HL-60 (cell line): Measurements from ENCODE around the gene RCOR2.
A peak's percentile ranks its signal among the peaks of the same experiment; 100 is the strongest.
"Not testable (repeated sequence)": the region's sequence is repeated elsewhere in the genome, so short reads cannot be mapped to it uniquely, and the experiment has no call there.

Experiments used
- DNase-seq, 2 experiments: peaks; one replicate each; pipeline ENCODE4 v3.0.0-alpha.2; 2010 to 2020; ENCODE audit warnings: low read depth in 1 of 2, low spot score in 1 of 2
- H3K27ac ChIP-seq: fragments of 250-450 bp; sonication (Bioruptor Pico); replicated peaks from 2 replicates; pipeline ENCODE4 v1.5.1; 2020; ENCODE audit warnings: mild to moderate bottlenecking, moderate library complexity
- H3K27me3 ChIP-seq: fragments of 250-450 bp; sonication (Bioruptor Pico); 2 replicates; pipeline ENCODE4 v1.5.1; 2021; ENCODE audit warnings: mild to moderate bottlenecking, moderate library complexity; ENCODE audit not compliant: insufficient read depth, poor library complexity, severe bottlenecking
- H3K4me3 ChIP-seq: replicated peaks from 2 replicates; pipeline ENCODE4 v1.5.1; 2011; ENCODE audit warnings: mild to moderate bottlenecking, control low read depth, low read length; ENCODE audit not compliant: insufficient read depth
- CTCF ChIP-seq: IDR thresholded peaks from one replicate; pipeline ENCODE4 v1.5.1; 2011; ENCODE audit warnings: low read length, control low read depth, inconsistent platforms; ENCODE audit not compliant: insufficient read depth
- GABPA ChIP-seq: IDR thresholded peaks from 2 replicates; pipeline ENCODE4 v1.6.1; 2012; ENCODE audit warnings: low read depth
- POLR2AphosphoS5 ChIP-seq: IDR thresholded peaks from 2 replicates; pipeline ENCODE4 v1.6.1; 2012; ENCODE audit warnings: low read depth
- TF ChIP-seq, protein P1 (sequence below): IDR thresholded peaks from 2 replicates; pipeline ENCODE4 v1.6.1; 2012; ENCODE audit warnings: low read depth; ENCODE audit not compliant: insufficient replicate concordance

Gene RCOR2

GRCh38 chr11:63866211-63866610, 50.8 kb downstream of the RCOR2 start:
- DNase-seq = peak in 1 of 2 experiments; percentile 92
- H3K27ac ChIP-seq = no peak overlapping the region
- H3K4me3 ChIP-seq = no peak overlapping the region

GRCh38 chr11:63863620-63864019, 53.3 kb downstream of the RCOR2 start:
- DNase-seq, H3K27ac ChIP-seq, H3K27me3 ChIP-seq, H3K4me3 ChIP-seq: not testable (repeated sequence)

More at GRCh38 chr11:63866211-63866610, 50.8 kb downstream of the RCOR2 start:
- TF ChIP-seq POLR2AphosphoS5 (0 out of 2 replicates have a peak, but pooled peaks have one; percentile 29), GABPA (no peak)
- no peaks in the 10 kb centered on the region for H3K27me3 ChIP-seq

DNA sequence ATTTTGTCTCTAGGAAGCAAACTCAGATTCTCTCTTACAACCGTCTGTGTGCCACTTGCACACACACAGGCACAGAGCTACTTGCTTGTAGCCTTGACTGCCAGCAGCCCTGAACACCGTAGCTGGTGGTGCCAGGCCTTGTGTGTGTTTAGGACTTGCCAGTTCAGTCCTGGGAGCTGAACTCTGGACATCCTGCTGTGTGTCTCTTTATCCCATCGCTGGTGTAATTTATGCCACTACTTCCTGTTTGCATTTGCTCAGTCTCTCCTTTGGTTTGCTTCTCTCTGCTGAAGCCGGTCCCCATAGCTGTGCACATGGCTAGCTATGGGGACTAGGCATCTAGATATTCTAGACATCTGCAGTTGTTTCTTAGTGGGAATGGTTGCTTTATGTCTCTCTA, 54.0 kb downstream of the RCOR2 start:
- TF ChIP-seq, protein P1, sequence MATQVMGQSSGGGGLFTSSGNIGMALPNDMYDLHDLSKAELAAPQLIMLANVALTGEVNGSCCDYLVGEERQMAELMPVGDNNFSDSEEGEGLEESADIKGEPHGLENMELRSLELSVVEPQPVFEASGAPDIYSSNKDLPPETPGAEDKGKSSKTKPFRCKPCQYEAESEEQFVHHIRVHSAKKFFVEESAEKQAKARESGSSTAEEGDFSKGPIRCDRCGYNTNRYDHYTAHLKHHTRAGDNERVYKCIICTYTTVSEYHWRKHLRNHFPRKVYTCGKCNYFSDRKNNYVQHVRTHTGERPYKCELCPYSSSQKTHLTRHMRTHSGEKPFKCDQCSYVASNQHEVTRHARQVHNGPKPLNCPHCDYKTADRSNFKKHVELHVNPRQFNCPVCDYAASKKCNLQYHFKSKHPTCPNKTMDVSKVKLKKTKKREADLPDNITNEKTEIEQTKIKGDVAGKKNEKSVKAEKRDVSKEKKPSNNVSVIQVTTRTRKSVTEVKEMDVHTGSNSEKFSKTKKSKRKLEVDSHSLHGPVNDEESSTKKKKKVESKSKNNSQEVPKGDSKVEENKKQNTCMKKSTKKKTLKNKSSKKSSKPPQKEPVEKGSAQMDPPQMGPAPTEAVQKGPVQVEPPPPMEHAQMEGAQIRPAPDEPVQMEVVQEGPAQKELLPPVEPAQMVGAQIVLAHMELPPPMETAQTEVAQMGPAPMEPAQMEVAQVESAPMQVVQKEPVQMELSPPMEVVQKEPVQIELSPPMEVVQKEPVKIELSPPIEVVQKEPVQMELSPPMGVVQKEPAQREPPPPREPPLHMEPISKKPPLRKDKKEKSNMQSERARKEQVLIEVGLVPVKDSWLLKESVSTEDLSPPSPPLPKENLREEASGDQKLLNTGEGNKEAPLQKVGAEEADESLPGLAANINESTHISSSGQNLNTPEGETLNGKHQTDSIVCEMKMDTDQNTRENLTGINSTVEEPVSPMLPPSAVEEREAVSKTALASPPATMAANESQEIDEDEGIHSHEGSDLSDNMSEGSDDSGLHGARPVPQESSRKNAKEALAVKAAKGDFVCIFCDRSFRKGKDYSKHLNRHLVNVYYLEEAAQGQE = no peak
- TF ChIP-seq POLR2AphosphoS5 (no peak), GABPA (no peak), CTCF (no peak)
- peak in 1 of 2 experiments; percentile 63 for DNase-seq
- Histone ChIP-seq H3K27ac (peak overlapping the region; percentile 19; the same call in 1 of the 2 replicates), H3K27me3 (no peaks in the 10 kb centered on the region), H3K4me3 (no peak overlapping the region)
